ENCODE results near the gene ACP1. TPM values are rescaled to one million over a fixed set of nuclear protein-coding genes. Genes with fewer than 3 reads are reported as not detected.

Gene ACP1
- polyA plus RNA-seq, 2 of the 4 experiments (the other 2 are of a cell fraction): 204 to 338 TPM

GRCh38 chr2:319059-319600 is 54.4 kb downstream of the ACP1 start:
- POLR2A ChIA-PET: no interaction called here

GRCh38 chr2:320561-320960 is 55.8 kb downstream of the ACP1 start:
- Histone ChIP-seq H3K4me1 (no peaks in the 10 kb centered on the region), H3K4me3 (no peak overlapping the region), H3K27ac (no peak overlapping the region), H3K4me2 (no peak overlapping the region), H3K9me3 (no peaks in the 10 kb centered on the region)
- ATAC-seq (no peak), DNase-seq (ENCODE audit: low read depth in 1 of 2, low spot score in 1 of 2) (no peak), FAIRE-seq (no peak)
- TF ChIP-seq ELK1 (IDR thresholded peaks at IDR 0.05; ENCODE audit: low read depth, low read length) (no peak), CBX2 (IDR thresholded peaks at IDR 0.05; ENCODE audit: borderline replicate concordance, low read depth) (no peak), KDM5A (IDR thresholded peaks at IDR 0.05) (no peak), POLR2A (IDR thresholded peaks at IDR 0.05; ENCODE audit: low read length) (no peak), BHLHE40 (IDR thresholded peaks at IDR 0.05; ENCODE audit: low read depth, low read length) (no peak), ZSCAN20 (CRISPR knock-in tag; IDR thresholded peaks at IDR 0.05) (no peak)
- ChIA-PET CTCF (no interaction called here), POLR2A (no interaction called here)
- 13% methylated on average over 4 of the region's 4 CpGs for WGBS (ENCODE audit: missing lambda C conversion rate)

More at GRCh38 chr2:319059-319600, 54.4 kb downstream of the ACP1 start:
- Histone ChIP-seq H3K9me3 (no peaks in the 10 kb centered on the region), H3K4me1 (no peaks in the 10 kb centered on the region), H3K27ac (no peak overlapping the region), H3K4me2 (no peak overlapping the region), H3K4me3 (no peak overlapping the region)
- CTCF ChIA-PET: interaction anchor here (0.6 kb wide), 1 partner anchor 1231 kb away, joined by 3 read pairs; no protein-coding TSS in a partner anchor
- WGBS (ENCODE audit: missing lambda C conversion rate): 77% methylated on average over 34 of the region's 34 CpGs
- no peak for TF ChIP-seq HDAC2 (IDR thresholded peaks at IDR 0.05)
- TF ChIP-seq HOXA7 (CRISPR knock-in tag; IDR thresholded peaks at IDR 0.05): no peak
- no peak for TF ChIP-seq ZC3H11A (IDR thresholded peaks at IDR 0.05)
- no peak for TF ChIP-seq SREBF2 (IDR thresholded peaks at IDR 0.05)
- TF ChIP-seq NPAS2 (CRISPR knock-in tag; IDR thresholded peaks at IDR 0.05; ENCODE audit: borderline replicate concordance): no peak
- TF ChIP-seq EHF (CRISPR knock-in tag; IDR thresholded peaks at IDR 0.05): no peak
- TF ChIP-seq E2F6 (IDR thresholded peaks at IDR 0.05; ENCODE audit: borderline replicate concordance, low read depth): no peak
- TF ChIP-seq TP53 (CRISPR knock-in tag; IDR thresholded peaks at IDR 0.05): no peak
- no peak for TF ChIP-seq FOSB (CRISPR knock-in tag; IDR thresholded peaks at IDR 0.05)
- no peak for TF ChIP-seq FOSL2 (IDR thresholded peaks at IDR 0.05)
- TF ChIP-seq FOSL2 (CRISPR knock-in tag; IDR thresholded peaks at IDR 0.05): no peak
- no peak for TF ChIP-seq USF2 (IDR thresholded peaks at IDR 0.05)
- no peak for TF ChIP-seq ZFP36 (IDR thresholded peaks at IDR 0.05; ENCODE audit: borderline replicate concordance, partially characterized antibody)
- no peak for TF ChIP-seq MAX (IDR thresholded peaks at IDR 0.05)
- no peak for ATAC-seq
- no peak for DNase-seq (ENCODE audit: low read depth in 1 of 2, low spot score in 1 of 2)
- no peak for FAIRE-seq

GRCh38 chr2:322326-322725 is 57.6 kb downstream of the ACP1 start:
- no peaks in the 10 kb centered on the region for H3K9me3 ChIP-seq
- no peak overlapping the region for H3K27ac ChIP-seq
- ChIA-PET CTCF (no interaction called here), POLR2A (no interaction called here)
- no peaks in the 10 kb centered on the region for H3K4me1 ChIP-seq
- 24% methylated on average over 10 of the region's 10 CpGs for WGBS (ENCODE audit: missing lambda C conversion rate)
- FAIRE-seq: no peak
- H3K4me3 ChIP-seq: no peak overlapping the region
- no peak for ATAC-seq
- no peak for DNase-seq (ENCODE audit: low read depth in 1 of 2, low spot score in 1 of 2)
- H3K4me2 ChIP-seq: no peak overlapping the region
- no peak for TF ChIP-seq CBX2 (IDR thresholded peaks at IDR 0.05; ENCODE audit: borderline replicate concordance, low read depth)
- no peak for TF ChIP-seq ATOH8 (CRISPR knock-in tag; IDR thresholded peaks at IDR 0.05; ENCODE audit: low read depth)
- no peak for TF ChIP-seq PBX3 (IDR thresholded peaks at IDR 0.05)
- TF ChIP-seq TFCP2L1 (CRISPR knock-in tag; IDR thresholded peaks at IDR 0.05): no peak
